Measurements from ENCODE around the gene TRIOBP. TPM values are rescaled to one million over a fixed set of nuclear protein-coding genes. Genes with fewer than 3 reads are reported as not detected.
"Not testable (repeated sequence)": the region's sequence is repeated elsewhere in the genome, so short reads cannot be mapped to it uniquely, and the experiment has no call there.

Gene TRIOBP
- total RNA-seq, 1 donor from 2014 or later: 49.5 TPM

- Mint-ChIP-seq H3K9me3 (ENCODE audit: low read depth) (no peaks in the 10 kb centered on the region), H3K4me1 (ENCODE audit: low read depth) (peaks cover 24% of the 10 kb centered on the region), H3K4me3 (ENCODE audit: unreplicated experiment) (peak within 1 kb of the TSS; percentile 99), H3K36me3 (ENCODE audit: low read depth) (peaks cover 9% of the 10 kb centered on the region), H3K27me3 (ENCODE audit: low read depth) (no peaks in the 10 kb centered on the region), H3K27ac (ENCODE audit: unreplicated experiment) (peak within 1 kb of the TSS; percentile 94)
- TF ChIP-seq CTCF (IDR thresholded peaks at IDR 0.05): peak; percentile 22
- no peak for DNase-seq (ENCODE audit: low spot score)
Observed at GRCh38 chr22:37686002-37686982, 10.6 kb upstream of the TRIOBP start, which contains the start of gene NOL12. Gene NOL12, plus strand, starts transcription at chr22:37686343. Its CDS starts 50 bp downstream, at chr22:37686393.

GRCh38 chr22:37690407-37690806 is 6.4 kb upstream of the TRIOBP start:
- TF ChIP-seq CTCF (IDR thresholded peaks at IDR 0.05): no peak
- H3K27me3 Mint-ChIP-seq (ENCODE audit: low read depth): no peaks in the 10 kb centered on the region
- H3K4me3 Mint-ChIP-seq (ENCODE audit: unreplicated experiment): no peak overlapping the region

GRCh38 chr22:37690901-37691504 is 5.8 kb upstream of the TRIOBP start:
- Mint-ChIP-seq H3K27ac (ENCODE audit: unreplicated experiment) (no peak overlapping the region), H3K4me1 (ENCODE audit: low read depth) (peaks cover 21% of the 10 kb centered on the region), H3K4me3 (ENCODE audit: unreplicated experiment) (no peak overlapping the region), H3K9me3 (ENCODE audit: low read depth) (no peaks in the 10 kb centered on the region), H3K36me3 (ENCODE audit: low read depth) (peaks cover 16% of the 10 kb centered on the region), H3K27me3 (ENCODE audit: low read depth) (no peaks in the 10 kb centered on the region)
- no peak for TF ChIP-seq CTCF (IDR thresholded peaks at IDR 0.05)
- no peak for DNase-seq (ENCODE audit: low spot score)

More at GRCh38 chr22:37690407-37690806, 6.4 kb upstream of the TRIOBP start:
- no peak for DNase-seq (ENCODE audit: low spot score)
- Mint-ChIP-seq H3K36me3 (ENCODE audit: low read depth) (peaks cover 16% of the 10 kb centered on the region), H3K4me1 (ENCODE audit: low read depth) (peaks cover 19% of the 10 kb centered on the region), H3K9me3 (ENCODE audit: low read depth) (no peaks in the 10 kb centered on the region), H3K27ac (ENCODE audit: unreplicated experiment) (no peak overlapping the region)

GRCh38 chr22:37692627-37693285 is 4.1 kb upstream of the TRIOBP start:
- Mint-ChIP-seq H3K27me3 (ENCODE audit: low read depth) (no peaks in the 10 kb centered on the region), H3K27ac (ENCODE audit: unreplicated experiment) (no peak overlapping the region), H3K36me3 (ENCODE audit: low read depth) (peaks cover 16% of the 10 kb centered on the region), H3K4me1 (ENCODE audit: low read depth) (peaks cover 19% of the 10 kb centered on the region), H3K9me3 (ENCODE audit: low read depth) (no peaks in the 10 kb centered on the region), H3K4me3 (ENCODE audit: unreplicated experiment) (no peak overlapping the region)
- no peak for TF ChIP-seq CTCF (IDR thresholded peaks at IDR 0.05)
- no peak for DNase-seq (ENCODE audit: low spot score)

GRCh38 chr22:37694131-37694530 is 2.7 kb upstream of the TRIOBP start:
- not testable (repeated sequence) for H3K27me3 Mint-ChIP-seq (ENCODE audit: low read depth); H3K4me3 Mint-ChIP-seq (ENCODE audit: unreplicated experiment); DNase-seq (ENCODE audit: low spot score); H3K27ac Mint-ChIP-seq (ENCODE audit: unreplicated experiment); H3K9me3 Mint-ChIP-seq (ENCODE audit: low read depth)
- Mint-ChIP-seq H3K36me3 (ENCODE audit: low read depth) (peaks cover 11% of the 10 kb centered on the region), H3K4me1 (ENCODE audit: low read depth) (peaks cover 16% of the 10 kb centered on the region)

- H3K4me3 Mint-ChIP-seq (ENCODE audit: unreplicated experiment): peak overlapping the region; percentile 62
- not testable (repeated sequence) for H3K27me3 Mint-ChIP-seq (ENCODE audit: low read depth); H3K9me3 Mint-ChIP-seq (ENCODE audit: low read depth); H3K36me3 Mint-ChIP-seq (ENCODE audit: low read depth); DNase-seq (ENCODE audit: low spot score)
- peaks cover 16% of the 10 kb centered on the region for H3K4me1 Mint-ChIP-seq (ENCODE audit: low read depth)
- H3K27ac Mint-ChIP-seq (ENCODE audit: unreplicated experiment): peak overlapping the region; percentile 65
Observed at GRCh38 chr22:37696260-37696656, 590 bp upstream of the TRIOBP start.

All from chondrocyte (in vitro differentiated cells).